ENCODE results near the gene DDC.

Gene DDC

GRCh38 chr7:50539725-50540124 lies 25.5 kb downstream of the DDC start:
- TF ChIP-seq, protein P1, sequence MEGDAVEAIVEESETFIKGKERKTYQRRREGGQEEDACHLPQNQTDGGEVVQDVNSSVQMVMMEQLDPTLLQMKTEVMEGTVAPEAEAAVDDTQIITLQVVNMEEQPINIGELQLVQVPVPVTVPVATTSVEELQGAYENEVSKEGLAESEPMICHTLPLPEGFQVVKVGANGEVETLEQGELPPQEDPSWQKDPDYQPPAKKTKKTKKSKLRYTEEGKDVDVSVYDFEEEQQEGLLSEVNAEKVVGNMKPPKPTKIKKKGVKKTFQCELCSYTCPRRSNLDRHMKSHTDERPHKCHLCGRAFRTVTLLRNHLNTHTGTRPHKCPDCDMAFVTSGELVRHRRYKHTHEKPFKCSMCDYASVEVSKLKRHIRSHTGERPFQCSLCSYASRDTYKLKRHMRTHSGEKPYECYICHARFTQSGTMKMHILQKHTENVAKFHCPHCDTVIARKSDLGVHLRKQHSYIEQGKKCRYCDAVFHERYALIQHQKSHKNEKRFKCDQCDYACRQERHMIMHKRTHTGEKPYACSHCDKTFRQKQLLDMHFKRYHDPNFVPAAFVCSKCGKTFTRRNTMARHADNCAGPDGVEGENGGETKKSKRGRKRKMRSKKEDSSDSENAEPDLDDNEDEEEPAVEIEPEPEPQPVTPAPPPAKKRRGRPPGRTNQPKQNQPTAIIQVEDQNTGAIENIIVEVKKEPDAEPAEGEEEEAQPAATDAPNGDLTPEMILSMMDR (IDR thresholded peaks at IDR 0.05; ENCODE audit: low read depth, low read length) = no peak
- DNase-seq (ENCODE audit: extremely low read depth, low read depth) = no peak

DNA sequence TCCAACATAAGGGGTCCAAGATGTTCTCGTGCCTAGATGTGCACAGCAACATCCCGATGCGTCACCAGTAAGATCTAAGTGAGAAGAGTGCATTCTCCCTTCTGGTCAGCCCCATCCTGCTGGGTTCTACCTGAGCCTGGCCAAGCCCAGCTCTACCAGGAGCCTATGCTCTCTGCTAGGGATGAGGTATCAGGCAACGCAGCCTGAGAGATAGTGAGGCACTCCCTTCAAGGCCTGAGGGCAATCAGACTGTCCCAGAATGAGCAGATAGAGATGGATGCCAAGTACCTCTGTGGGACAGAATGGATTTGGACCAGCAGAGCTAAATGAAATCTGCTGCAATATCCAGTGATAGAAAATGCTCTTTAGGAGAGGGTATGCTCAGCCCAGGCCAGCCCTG lies 26.7 kb downstream of the DDC start:
- TF ChIP-seq, protein P1 (IDR thresholded peaks at IDR 0.05; ENCODE audit: low read depth, low read length) = no peak
- no peak for DNase-seq (ENCODE audit: extremely low read depth, low read depth)

GRCh38 chr7:50537417-50537816 lies 27.8 kb downstream of the DDC start:
- DNase-seq (ENCODE audit: extremely low read depth, low read depth) = no peak
- TF ChIP-seq, protein P1 (IDR thresholded peaks at IDR 0.05; ENCODE audit: low read depth, low read length) = no peak

DNA sequence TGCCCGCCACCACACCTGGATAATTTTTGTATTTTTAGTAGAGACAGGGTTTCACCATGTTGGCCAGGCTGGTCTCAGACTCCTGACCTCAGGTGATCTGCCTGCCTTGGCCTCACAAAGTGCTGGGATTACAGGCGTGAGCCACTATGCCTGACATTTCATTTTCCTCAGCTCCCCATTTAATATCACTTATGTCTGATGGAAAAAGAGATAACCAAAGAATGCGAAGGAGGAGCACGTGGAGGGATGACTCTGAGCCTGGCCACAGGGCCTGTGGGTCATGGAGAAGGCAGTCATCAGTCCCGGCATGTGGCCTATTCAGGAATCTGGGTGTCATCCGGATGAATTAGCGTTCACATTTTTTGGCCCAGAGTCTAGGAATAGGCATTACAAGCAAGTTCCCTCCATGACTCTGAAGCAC lies 29.9 kb downstream of the DDC start:
- peak; percentile 15 for DNase-seq (ENCODE audit: extremely low read depth, low read depth)

DNA sequence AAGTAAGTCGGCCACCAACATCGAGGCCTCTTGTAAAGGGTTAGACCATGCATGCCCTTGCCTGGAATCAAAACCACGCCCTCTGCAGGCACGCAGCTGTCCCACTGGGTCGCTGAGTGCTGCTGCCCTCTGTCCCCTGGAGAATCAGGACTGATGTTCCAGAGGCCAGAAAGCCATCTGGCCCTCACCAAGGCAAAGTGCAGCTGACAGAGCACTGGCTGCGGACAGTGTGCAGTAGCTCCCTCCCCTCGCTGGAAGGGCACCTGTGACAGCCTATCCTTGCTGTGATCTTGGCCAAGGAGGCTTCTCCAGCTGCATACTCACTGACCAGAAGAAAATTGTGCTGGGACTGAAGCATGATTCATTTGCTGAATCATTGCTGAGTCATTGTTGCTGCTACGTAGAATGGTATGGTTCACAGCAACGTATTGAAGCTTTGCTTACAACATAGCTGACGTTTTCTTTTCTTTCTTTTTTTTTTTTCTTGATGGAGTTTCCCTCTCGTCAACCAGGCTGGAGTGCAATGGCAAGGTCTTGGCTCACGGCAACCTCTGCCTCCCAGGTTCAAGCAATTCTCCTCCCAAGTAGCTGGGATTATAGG lies 30.4 kb downstream of the DDC start:
- peak; percentile 89 for DNase-seq (ENCODE audit: extremely low read depth, low read depth)

GRCh38 chr7:50533866-50534265 lies 31.3 kb downstream of the DDC start:
- TF ChIP-seq, protein P1 (IDR thresholded peaks at IDR 0.05; ENCODE audit: low read depth, low read length) = no peak
- DNase-seq (ENCODE audit: extremely low read depth, low read depth) = no peak

More for the DNA sequence above, 30.4 kb downstream of the DDC start:
- TF ChIP-seq, protein P1 (IDR thresholded peaks at IDR 0.05; ENCODE audit: low read depth, low read length) = peak; percentile 18; the same call in 1 of the 2 replicates

GRCh38 chr7:50531928-50532327 lies 33.3 kb downstream of the DDC start:
- TF ChIP-seq, protein P1 (IDR thresholded peaks at IDR 0.05; ENCODE audit: low read depth, low read length) = no peak

DNA sequence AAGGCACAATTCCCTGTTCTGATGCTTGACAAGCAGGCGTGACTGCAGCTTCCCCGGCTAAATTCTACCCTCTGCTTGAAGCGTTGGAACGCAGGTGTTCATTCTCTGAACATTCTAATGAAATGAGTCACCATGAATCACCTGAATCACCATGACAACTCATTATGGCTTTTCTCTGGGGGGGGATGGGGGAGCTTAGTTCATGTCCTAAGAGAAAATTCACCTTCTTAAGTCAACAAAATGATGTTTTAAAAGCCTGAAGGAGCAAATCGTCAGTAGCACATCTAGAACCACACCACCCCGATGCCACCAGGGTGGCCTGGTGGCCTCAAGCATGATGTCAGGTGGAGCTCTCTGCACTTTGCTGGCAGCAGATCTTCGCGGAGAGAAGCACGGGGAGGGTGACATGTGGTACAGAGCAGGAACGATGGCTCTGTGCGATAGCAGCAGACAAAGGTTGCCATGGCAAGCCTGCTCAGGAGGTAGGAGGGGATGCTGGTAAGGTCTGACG lies 33.7 kb downstream of the DDC start:
- DNase-seq (ENCODE audit: extremely low read depth, low read depth) = no peak
- TF ChIP-seq, protein P1 (IDR thresholded peaks at IDR 0.05; ENCODE audit: low read depth, low read length) = no peak

More at GRCh38 chr7:50531928-50532327, 33.3 kb downstream of the DDC start:
- DNase-seq (ENCODE audit: extremely low read depth, low read depth) = no peak

Data from AG09319 (cell line).